Measurements from ENCODE around the gene NDUFA9. TPM values are rescaled to one million over a fixed set of nuclear protein-coding genes. Genes with fewer than 3 reads are reported as not detected.

The NDUFA9 gene
- 78.6 and 126 TPM in 2 replicates for total RNA-seq

DNA sequence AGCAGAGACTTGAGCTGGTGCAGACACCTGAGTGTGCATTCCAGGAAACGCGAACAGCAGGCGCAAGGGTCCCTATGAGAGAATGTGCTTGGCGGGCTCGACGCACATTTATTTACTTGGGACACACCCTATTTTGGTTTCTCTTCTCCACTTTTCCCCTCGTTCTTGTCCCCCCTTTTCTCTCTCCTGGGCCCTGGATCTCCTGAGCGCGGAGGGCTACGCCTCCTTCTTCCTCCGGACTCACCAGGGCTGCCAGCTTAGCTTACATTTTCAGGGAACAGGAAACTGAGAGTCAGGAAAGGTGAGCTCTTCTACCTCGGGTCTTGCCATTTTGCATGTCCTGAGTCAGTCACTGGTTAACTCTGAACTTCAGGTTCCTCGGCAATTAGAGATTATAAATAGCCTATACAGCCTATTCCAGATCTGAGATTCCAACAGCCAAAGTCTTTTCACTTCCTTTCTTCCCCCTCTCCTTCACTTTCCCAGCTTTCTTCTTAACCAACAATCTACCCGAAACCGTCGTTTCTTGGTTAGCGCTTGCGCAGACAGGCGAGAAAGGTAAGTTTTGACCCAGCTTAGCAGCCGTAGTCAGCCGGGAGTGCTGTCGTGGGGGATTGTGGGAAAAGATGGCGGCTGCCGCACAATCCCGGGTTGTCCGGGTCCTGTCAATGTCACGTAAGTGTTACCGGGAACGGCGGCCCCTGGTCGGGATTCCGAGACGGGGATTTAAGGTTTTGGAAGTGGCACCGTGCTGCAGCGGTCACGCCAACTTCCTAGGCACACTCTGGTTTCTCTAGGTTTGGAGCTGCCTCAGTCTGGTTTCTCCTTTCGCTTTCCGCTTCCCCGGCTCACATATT is at the start of gene NDUFA9, which contains the start of gene AKAP3:
Gene NDUFA9 (plus strand): TSS at position 614 of the 857 bp plus-strand sequence. CDS start 13 bp downstream, at position 627.
Gene AKAP3 (minus strand): TSS at position 551 of the 857 bp plus-strand sequence. CDS start 10,855 bp downstream, outside the sequence.

Other genes starting within 250 kb of the NDUFA9 start
- not detected in 2 replicates for gene FGF6, start 203.3 kb upstream of the NDUFA9 start, total RNA-seq
- 44.9 and 58.7 TPM in 2 replicates for gene RAD51AP1, start 110.2 kb upstream of the NDUFA9 start, total RNA-seq
- 38.8 and 48.5 TPM in 2 replicates for gene DYRK4, start 86.9 kb upstream of the NDUFA9 start, total RNA-seq
- gene AKAP3, start 63 bp upstream of the NDUFA9 start, total RNA-seq = 0.72 and 0.80 TPM in 2 replicates
- 0.27 and 3.1 TPM in 2 replicates for gene GALNT8, start 71.3 kb downstream of the NDUFA9 start, total RNA-seq

Measured in thoracic aorta endothelial cell (primary cell).